Peyer's patch (tissue), 4 donors: ENCODE data around the gene KCNC4. TPM values are rescaled to one million over a fixed set of nuclear protein-coding genes. Genes with fewer than 3 reads are reported as not detected.

Experiments
- DNase-seq, 3 donors: peaks; one replicate each; pipeline ENCODE4 v3.0.0-alpha.2; 2017 to 2019
- H3K27ac ChIP-seq, 4 donors: fragments of 200-600 bp; sonication (generic); one replicate each; pipeline ENCODE4 v1.5.1; 2016 to 2019
- H3K27me3 ChIP-seq, 2 donors: fragments of 200-600 bp; sonication (generic); one replicate each; pipeline ENCODE4 v1.5.1; 2019
- H3K36me3 ChIP-seq, 3 donors: fragments of 200-600 bp; sonication (generic); one replicate each; pipeline ENCODE4 v1.5.1; 2016 to 2019
- H3K4me1 ChIP-seq, 4 donors: fragments of 200-600 bp; sonication (generic); one replicate each; pipeline ENCODE4 v1.5.1; 2016 to 2019
- H3K4me3 ChIP-seq, 4 donors: fragments of 200-600 bp; sonication (generic); 1 replicate in 3 of 4; 2 replicates in 1 of 4; pipeline ENCODE4 v1.5.1; 2016 to 2019; ENCODE audit warnings: mild to moderate bottlenecking in 1 of 4
- H3K9me3 ChIP-seq, 4 donors: fragments of 200-600 bp; sonication (generic); one replicate each; pipeline ENCODE4 v1.5.1; 2016 to 2019; ENCODE audit warnings: mild to moderate bottlenecking in 1 of 4
- CTCF ChIP-seq, 6 experiments: fragments of 450-650 bp in 4 of 6; fragments of 200-600 bp in 2 of 6; sonication (generic) in 1 of 6; IDR thresholded peaks; one replicate each; pipeline ENCODE4 v1.5.1; 2017 to 2019; ENCODE audit warnings: antibody characterized with exemption in 6 of 6, mild to moderate bottlenecking in 3 of 6, moderate library complexity in 1 of 6
- POLR2A ChIP-seq, 2 donors: fragments of 450-650 bp; IDR thresholded peaks; one replicate each; pipeline ENCODE4 v1.5.1; 2017; ENCODE audit warnings: antibody characterized with exemption in 2 of 2, mild to moderate bottlenecking in 2 of 2, moderate library complexity in 2 of 2
- total RNA-seq, 4 donors: library from RNA; depleted of rRNA; stranded (reverse); fragments of >200 nt; gene quantifications; one replicate each; pipeline ENCODE4 v1.1.0, GENCODE V29; 2016

KCNC4 gene
- total RNA-seq, 4 donors from 2014 or later: 6.1 to 18.0 (median 10.4) TPM

GRCh38 chr1:110230381-110231199 lies 20.5 kb downstream of the KCNC4 start:
- no peaks in the 10 kb centered on the region for H3K27me3 ChIP-seq
- H3K4me3 ChIP-seq: no peak overlapping the region
- H3K36me3 ChIP-seq: peaks cover 0 to 13% (median 0%) of the 10 kb centered on the region in 3 donors
- H3K4me1 ChIP-seq: peaks cover 0 to 5% (median 0%) of the 10 kb centered on the region in 4 donors
- H3K27ac ChIP-seq: no peak overlapping the region
- no peaks in the 10 kb centered on the region for H3K9me3 ChIP-seq
- TF ChIP-seq CTCF (IDR thresholded peaks at IDR 0.05): no peak
- TF ChIP-seq POLR2A (IDR thresholded peaks at IDR 0.05): no peak
- no peak for DNase-seq

GRCh38 chr1:110233861-110234260 lies 23.7 kb downstream of the KCNC4 start:
- Histone ChIP-seq H3K27ac (no peak overlapping the region), H3K36me3 (peaks cover 0 to 13% (median 0%) of the 10 kb centered on the region in 3 donors), H3K4me1 (peaks cover 0 to 12% (median 0%) of the 10 kb centered on the region in 4 donors), H3K4me3 (no peak overlapping the region), H3K27me3 (no peaks in the 10 kb centered on the region), H3K9me3 (no peaks in the 10 kb centered on the region)
- no peak for TF ChIP-seq CTCF (IDR thresholded peaks at IDR 0.05)
- no peak for TF ChIP-seq POLR2A (IDR thresholded peaks at IDR 0.05)
- no peak for DNase-seq

DNA sequence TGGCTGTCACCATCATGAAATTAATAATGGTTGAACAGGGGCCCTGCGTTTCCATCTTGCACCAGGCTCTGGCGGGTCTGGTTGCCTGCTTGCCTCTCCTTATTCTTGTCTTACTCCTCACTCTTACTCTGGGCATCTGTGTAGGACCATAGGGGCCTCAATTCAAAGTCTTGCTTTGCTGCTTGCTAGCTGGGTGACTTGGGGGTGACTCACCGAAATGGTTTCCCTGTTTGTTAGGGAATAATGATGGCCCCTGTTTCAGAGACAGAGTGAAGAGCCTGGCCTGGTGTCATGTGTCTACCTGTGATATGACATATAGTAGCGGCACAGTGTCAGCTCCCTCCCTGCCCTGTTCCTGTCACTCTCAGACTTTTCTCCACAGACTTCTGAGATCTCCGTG lies 24.6 kb downstream of the KCNC4 start:
- no peaks in the 10 kb centered on the region for H3K27me3 ChIP-seq
- no peak overlapping the region for H3K27ac ChIP-seq
- H3K4me3 ChIP-seq: no peak overlapping the region
- TF ChIP-seq POLR2A (IDR thresholded peaks at IDR 0.05): no peak
- no peak for TF ChIP-seq CTCF (IDR thresholded peaks at IDR 0.05)
- peaks cover 0 to 13% (median 0%) of the 10 kb centered on the region in 3 donors for H3K36me3 ChIP-seq
- no peak for DNase-seq
- H3K9me3 ChIP-seq: no peaks in the 10 kb centered on the region
- peaks cover 0 to 12% (median 0%) of the 10 kb centered on the region in 4 donors for H3K4me1 ChIP-seq

DNA sequence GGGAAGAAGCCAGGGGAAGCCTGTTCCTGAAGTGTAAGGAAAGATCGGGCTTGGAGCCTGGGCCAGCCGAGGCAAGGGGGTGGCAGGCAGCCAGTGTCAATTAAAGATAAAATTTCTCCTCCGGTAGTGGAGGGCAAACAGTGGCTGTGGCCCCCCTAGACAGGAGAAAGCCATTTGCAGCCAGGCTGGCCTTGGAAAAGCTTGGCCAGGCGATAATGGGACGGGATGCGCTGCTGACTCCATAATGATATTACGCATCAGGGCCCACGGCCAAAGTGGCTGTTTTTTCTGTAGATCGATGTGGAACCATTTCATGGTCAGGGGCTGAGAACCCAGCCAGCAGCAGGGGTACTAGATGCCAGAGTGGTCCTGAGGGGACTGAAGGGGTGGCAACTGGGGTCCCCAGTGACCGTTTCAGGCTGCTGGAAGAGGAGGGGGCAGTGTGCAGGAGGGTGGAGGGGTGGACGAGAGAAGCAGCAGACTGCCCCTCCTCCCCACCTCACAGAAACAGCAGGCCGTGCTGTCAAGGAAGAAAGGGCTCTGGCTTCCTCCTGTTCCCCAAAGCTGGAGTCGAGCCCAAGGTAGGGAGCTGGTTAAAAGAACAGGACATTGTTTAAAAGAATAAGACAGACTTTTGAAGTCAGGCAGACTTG lies 25.2 kb downstream of the KCNC4 start:
- TF ChIP-seq POLR2A (IDR thresholded peaks at IDR 0.05) (no peak), CTCF (IDR thresholded peaks at IDR 0.05) (no peak)
- Histone ChIP-seq H3K4me3 (no peak overlapping the region), H3K27me3 (no peaks in the 10 kb centered on the region), H3K27ac (no peak overlapping the region), H3K36me3 (peaks cover 0 to 13% (median 0%) of the 10 kb centered on the region in 3 donors), H3K9me3 (no peaks in the 10 kb centered on the region), H3K4me1 (peaks cover 0 to 12% (median 0%) of the 10 kb centered on the region in 4 donors)
- no peak for DNase-seq

DNA sequence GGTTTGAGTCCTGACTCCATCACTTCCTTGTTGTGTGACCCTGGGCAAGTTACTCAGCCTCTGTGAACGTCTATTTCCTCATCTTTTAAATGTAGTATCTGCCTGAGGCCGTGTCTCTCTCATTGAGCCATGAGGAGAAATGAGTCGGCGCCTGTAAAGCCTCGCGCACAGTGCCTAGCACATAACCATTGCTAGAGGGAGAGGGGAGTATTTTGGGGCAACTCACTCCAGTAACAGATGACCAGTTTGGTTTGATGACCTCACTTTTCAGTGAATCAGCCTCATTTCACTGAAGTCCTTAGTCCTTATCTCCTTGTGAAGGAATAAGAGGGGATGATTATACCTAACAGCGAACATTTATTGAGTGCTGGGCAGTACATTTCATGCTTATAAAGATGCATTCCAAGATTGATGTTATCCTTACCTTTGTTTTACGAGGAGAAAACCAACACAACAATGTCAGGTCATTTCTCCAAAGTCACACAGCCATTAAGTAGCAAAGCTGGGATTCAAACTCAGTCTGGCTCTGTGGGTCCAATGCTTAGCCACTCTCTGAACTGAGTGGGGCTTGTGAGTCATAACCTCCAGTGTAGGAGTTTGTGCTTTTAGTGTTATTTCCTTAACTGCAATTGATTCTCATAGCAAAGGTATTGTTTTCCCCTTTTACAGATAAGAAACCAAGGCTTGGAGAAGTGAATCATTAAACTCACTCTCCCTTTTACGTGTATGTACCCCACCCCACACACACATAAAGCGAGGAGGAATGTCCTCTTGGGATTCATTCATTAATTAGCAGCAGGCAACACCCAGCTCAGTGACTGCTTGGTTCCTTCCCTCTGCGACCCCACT lies 25.9 kb downstream of the KCNC4 start:
- Histone ChIP-seq H3K9me3 (no peaks in the 10 kb centered on the region), H3K4me1 (peaks cover 0 to 12% (median 0%) of the 10 kb centered on the region in 4 donors), H3K4me3 (no peak overlapping the region), H3K27ac (peak overlapping the region in 1 of 4 donors; percentile 27), H3K27me3 (no peaks in the 10 kb centered on the region), H3K36me3 (peaks cover 0 to 13% (median 0%) of the 10 kb centered on the region in 3 donors)
- DNase-seq: no peak
- TF ChIP-seq CTCF (IDR thresholded peaks at IDR 0.05) (no peak), POLR2A (IDR thresholded peaks at IDR 0.05) (no peak)
